Right ventricle myocardium superior (tissue), 1 donor: ENCODE data around the gene OSBPL7. TPM values are rescaled to one million over a fixed set of nuclear protein-coding genes. Genes with fewer than 3 reads are reported as not detected.

Source experiments
- ATAC-seq: fragments of 200-7000 bp; cut with Tn5 transposase; one replicate; pipeline ENCODE4 v1.9.1; 2020; ENCODE audit warnings: mild to moderate bottlenecking; ENCODE audit not compliant: poor library complexity
- DNase-seq: peaks from one replicate; pipeline ENCODE4 v3.0.0-alpha.2; 2020
- intact Hi-C: fragments of 100-400 bp; cut with DNase I; formaldehyde crosslinking; loops from one replicate; pipeline ENCODE4 v1.11.2; 2022
- total RNA-seq: library from RNA; stranded (reverse); fragmentation: NEBNext Ultra II Directional; extraction: Animal tissue kit (Norgen Biotek cat#: 25700); gene quantifications from one replicate; pipeline ENCODE4 v1.2.1, GENCODE V29; 2021
- donor health status: DM: no; HTN: yes; CAD: no; lungs with severe emphysema.

The OSBPL7 gene
- total RNA-seq, 1 donor from 2014 or later = 4.8 TPM

- no peak for ATAC-seq
- intact Hi-C loops = no loop called here
Observed at GRCh38 chr17:47850373-47850691, 28.7 kb upstream of the OSBPL7 start.

GRCh38 chr17:47848198-47848513 is 26.6 kb upstream of the OSBPL7 start:
- ATAC-seq (no peak), DNase-seq (no peak)
- intact Hi-C loops = no loop called here

More at GRCh38 chr17:47850373-47850691, 28.7 kb upstream of the OSBPL7 start:
- no peak for DNase-seq

- no peak for ATAC-seq
- DNase-seq = no peak
- intact Hi-C loops = no loop called here
Observed at GRCh38 chr17:47847341-47848197, 26.0 kb upstream of the OSBPL7 start.

GRCh38 chr17:47846716-47847340 is 25.2 kb upstream of the OSBPL7 start:
- intact Hi-C loops = no loop called here
- DNase-seq (no peak), ATAC-seq (no peak)

GRCh38 chr17:47845716-47846075 is 24.1 kb upstream of the OSBPL7 start:
- no peak for ATAC-seq
- intact Hi-C loops = no loop called here

GRCh38 chr17:47844814-47845715 is 23.5 kb upstream of the OSBPL7 start:
- ATAC-seq = no peak
- no peak for DNase-seq
- intact Hi-C loops = loop anchor here (5.0 kb wide), 2 partner anchors 102 to 127 kb away; partner anchors contain the start of gene CDK5RAP3

More at GRCh38 chr17:47845716-47846075, 24.1 kb upstream of the OSBPL7 start:
- DNase-seq = no peak

GRCh38 chr17:47844227-47844626 is 22.6 kb upstream of the OSBPL7 start:
- ATAC-seq (no peak), DNase-seq (no peak)
- intact Hi-C loops = loop anchor here (5.0 kb wide), 2 partner anchors 103 to 128 kb away; partner anchors contain the start of gene CDK5RAP3

- ATAC-seq (no peak), DNase-seq (no peak)
- intact Hi-C loops = loop anchor here (2.0 to 5.0 kb wide), 3 partner anchors 45 to 129 kb away; partner anchors contain the start of gene CDK5RAP3
Observed at GRCh38 chr17:47843391-47843730, 21.8 kb upstream of the OSBPL7 start.

- intact Hi-C loops = loop anchor here (2.0 to 5.0 kb wide), 3 partner anchors 47 to 131 kb away; partner anchors contain the start of gene CDK5RAP3
- no peak for ATAC-seq
- no peak for DNase-seq
Observed at GRCh38 chr17:47841488-47842291, 20.1 kb upstream of the OSBPL7 start.

GRCh38 chr17:47840742-47841487 is 19.3 kb upstream of the OSBPL7 start, which contains the start of gene SCRN2:
SCRN2 (minus strand) TSS chr17:47841273; CDS start chr17:47840843, 430 bp downstream.
- DNase-seq = peak; percentile 96
- peak; percentile 96 for ATAC-seq
- intact Hi-C loops = loop anchor here (5.0 kb wide), 2 partner anchors 106 to 131 kb away; partner anchors contain the start of gene CDK5RAP3

GRCh38 chr17:47840001-47840741 is 18.6 kb upstream of the OSBPL7 start:
- ATAC-seq (no peak), DNase-seq (no peak)
- intact Hi-C loops = loop anchor here (5.0 kb wide), 2 partner anchors 107 to 132 kb away; partner anchors contain the start of gene CDK5RAP3

- no peak for DNase-seq
- ATAC-seq = no peak
- intact Hi-C loops = no loop called here
Observed at GRCh38 chr17:47839071-47839470, 17.5 kb upstream of the OSBPL7 start.

- intact Hi-C loops = no loop called here
- no peak for ATAC-seq
- DNase-seq = no peak
Observed at GRCh38 chr17:47838636-47839035, 17.0 kb upstream of the OSBPL7 start.

- intact Hi-C loops = no loop called here
- ATAC-seq (no peak), DNase-seq (peak; percentile 57)
Observed at GRCh38 chr17:47837401-47838039, 15.9 kb upstream of the OSBPL7 start.

- no peak for DNase-seq
- ATAC-seq = no peak
- intact Hi-C loops = no loop called here
Observed at GRCh38 chr17:47836601-47837000, 15.0 kb upstream of the OSBPL7 start.

- intact Hi-C loops = no loop called here
- no peak for DNase-seq
- ATAC-seq = no peak
Observed at GRCh38 chr17:47834756-47835155, 13.2 kb upstream of the OSBPL7 start.
